ENCODE measurements around the gene FAM228B.
"Not testable (repeated sequence)": the region's sequence is repeated elsewhere in the genome, so short reads cannot be mapped to it uniquely, and the experiment has no call there.

The FAM228B gene

DNA sequence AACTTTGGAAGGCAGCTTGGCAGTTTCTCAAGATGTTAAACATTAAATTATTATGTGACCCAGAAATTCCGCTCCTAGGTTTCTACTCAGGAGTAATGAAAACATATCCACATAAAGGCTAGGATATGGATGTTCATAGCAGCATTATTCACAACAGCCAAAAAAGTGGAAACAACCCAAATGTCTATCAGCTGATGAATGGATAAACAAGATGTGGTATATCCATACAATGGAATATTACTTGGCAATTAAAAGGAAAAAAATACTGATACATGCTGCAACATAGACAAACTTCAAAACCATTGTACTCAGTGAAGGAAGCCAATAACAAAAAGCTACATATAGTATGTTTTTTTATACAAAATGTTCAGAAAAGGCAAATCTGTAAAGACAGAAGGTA is 39.2 kb downstream of the FAM228B start:
- DNase-seq = no peak

DNA sequence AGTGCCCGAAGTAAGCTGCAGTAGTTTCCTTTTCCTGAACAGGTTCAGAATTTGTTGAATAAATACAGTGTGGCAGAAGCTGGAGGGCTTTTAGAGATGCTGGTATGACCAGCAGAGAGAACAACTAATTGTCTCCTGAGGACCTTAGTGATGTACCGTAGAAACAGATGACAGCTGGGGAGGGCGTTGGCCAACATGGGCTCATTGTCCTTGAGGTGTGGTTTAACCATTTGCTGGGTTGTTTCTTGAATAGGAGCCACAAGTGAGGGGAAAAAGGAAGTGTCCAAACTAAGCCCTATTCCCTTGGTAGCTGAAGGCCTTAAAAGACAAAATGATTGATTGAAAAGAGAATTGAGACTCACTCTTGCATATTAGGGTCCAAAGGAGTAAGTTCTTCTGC is 39.9 kb downstream of the FAM228B start:
- DNase-seq = no peak

GRCh38 chr2:24163601-24164000 is 40.3 kb downstream of the FAM228B start:
- no peak for DNase-seq

DNA sequence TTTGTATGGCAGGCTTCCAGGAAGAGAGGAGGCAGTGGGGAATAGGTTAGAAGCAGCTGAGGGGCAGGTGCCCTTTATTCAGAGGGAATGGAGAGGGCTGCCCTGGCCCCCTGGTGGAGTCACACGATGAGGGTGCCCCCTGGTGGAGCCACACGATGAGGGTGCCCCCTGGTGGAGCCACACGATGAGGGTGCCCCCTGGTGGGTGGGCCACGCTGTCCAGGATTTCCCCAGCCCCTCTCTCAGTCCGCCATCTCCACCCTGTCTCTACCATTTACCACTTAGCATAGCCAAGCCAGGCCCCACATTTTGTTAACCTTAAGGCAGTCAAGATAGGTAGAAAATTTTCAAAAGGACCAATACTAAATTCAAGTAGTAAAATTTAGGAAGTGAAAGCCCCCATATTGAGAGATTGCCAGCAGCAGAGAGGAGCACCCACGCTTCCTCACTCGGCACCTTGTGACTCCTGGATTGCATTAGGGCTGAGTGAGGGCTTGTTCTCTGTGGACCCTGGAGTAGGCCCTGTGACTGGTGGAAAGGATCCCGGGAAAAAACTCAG is 41.2 kb downstream of the FAM228B start:
- no peak for DNase-seq

DNA sequence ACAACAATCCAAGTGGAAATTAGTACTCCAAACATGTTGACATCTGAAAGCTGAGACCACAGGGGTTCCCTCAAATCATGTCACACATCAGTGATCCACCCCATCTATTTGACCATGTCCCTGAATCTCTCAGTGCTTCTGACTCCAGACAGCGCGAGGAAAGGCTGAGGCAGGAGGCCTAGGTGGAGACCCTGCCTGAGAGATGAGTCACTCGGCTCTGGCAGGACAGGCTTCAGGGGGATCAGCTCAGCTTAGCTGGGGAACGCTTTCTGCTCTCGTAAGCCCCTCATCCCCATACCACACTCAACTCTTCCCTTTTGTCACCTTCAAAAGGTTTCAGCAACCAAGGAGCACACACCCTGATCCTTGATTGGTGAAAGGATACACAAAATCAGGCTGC is 45.8 kb downstream of the FAM228B start:
- no peak for DNase-seq

- no peak for DNase-seq
Observed at GRCh38 chr2:24174851-24175277, 51.6 kb downstream of the FAM228B start, which contains the start of gene FAM228A. Gene FAM228A (plus strand): TSS chr2:24175053. CDS start chr2:24175481, 428 bp downstream.

DNA sequence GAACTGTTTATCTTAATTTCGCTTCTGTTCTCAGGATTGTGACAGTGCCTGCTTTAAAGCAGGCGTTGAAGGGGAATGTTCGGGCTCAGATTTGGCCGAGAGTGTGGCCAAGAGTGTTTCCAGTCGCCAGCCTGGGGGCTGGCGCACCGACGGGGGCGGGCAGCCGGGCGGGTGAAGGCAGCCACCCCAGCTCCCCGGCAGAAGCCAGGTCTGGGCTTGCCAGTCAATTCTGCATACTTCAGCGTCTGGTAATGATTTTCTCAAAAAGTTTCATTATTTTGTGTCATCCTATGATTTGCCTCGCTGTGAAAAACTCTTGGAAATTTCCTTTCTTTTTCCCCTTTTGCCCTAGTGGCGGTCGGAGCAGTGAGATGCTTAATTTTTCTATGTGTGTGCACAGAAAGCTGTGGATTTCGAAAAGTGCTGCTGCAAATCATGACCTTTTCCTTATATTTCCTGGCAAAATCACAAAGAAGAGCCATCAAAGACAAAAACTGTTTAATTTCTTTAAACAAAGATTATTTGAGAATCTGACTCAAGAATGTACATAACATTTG is 52.4 kb downstream of the FAM228B start:
- DNase-seq = no peak

DNA sequence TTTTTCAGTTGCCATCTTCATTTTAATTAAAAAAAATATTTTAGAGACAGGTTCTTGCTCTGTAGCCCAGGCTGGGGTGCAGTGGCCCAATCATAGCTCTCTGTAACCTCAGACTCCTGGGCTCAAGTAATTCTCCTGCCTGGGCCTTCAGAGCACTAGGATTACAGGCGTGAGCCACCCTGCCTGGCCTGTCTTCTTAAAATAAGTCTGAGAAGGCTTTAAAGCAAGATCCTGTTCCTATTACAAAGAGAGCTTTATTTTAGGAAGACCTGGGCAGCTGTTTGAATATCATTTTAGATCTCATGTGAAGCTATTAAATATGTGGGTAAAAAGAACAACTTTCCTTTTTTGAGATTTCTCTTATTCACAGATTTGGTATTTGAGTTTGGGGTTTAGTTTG is 53.1 kb downstream of the FAM228B start:
- no peak for DNase-seq

DNA sequence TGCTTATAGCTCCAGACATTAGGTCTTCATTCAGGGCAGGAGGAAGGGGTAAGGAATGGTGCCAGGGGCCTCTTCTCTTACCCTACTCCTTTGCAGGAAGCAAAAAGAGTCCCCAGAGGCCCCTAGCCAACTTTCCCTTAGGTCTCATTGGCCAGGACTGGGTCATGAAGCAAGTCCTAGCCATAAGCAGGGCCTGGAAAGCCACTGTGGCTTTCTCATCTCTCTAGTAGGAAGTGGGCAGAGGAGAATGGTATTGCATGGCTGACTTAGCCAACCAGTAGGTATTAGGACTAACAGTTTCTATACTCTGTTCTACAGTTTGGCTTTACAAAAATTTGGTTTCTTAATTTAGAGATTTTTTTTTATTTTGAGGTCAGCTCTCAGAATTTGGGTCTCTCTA is 56.4 kb downstream of the FAM228B start:
- no peak for DNase-seq

DNA sequence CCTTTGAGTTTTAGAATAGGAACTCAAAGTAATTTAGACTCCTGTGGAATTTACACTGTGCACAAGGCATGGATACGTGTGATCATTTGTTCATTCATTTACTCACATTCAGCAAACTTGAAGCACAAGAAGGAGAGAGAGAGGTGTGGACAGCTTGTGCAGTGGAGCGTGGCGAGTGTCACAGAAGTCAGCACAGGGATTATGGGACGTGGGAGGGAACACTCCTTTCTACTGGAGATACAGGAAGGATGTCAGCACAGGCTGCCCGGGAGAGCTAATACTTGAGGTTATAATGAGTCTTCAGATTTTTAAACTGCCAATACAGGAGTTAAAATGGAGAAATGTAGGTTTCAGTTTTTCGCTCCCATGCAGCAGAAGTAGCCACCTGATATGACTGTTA is 58.6 kb downstream of the FAM228B start:
- DNase-seq = no peak

DNA sequence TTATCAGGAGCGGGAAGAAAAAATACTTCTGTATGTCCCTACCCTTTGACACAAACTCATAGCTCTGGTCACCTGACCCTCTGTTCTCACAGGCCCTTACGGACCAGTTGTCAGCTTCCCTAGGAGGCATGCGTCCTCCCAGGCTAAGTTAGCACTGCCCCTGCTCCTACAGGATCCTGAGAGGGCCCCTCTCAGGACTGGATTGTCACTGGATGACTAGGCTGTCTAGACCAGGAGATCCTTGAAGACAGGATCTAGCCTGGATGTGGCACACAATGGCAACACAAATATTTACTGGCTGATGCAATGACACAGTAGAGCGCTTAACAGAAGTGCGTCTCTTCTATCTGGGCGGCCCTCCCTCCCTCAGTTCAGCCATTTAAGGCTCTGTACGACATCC is 59.2 kb downstream of the FAM228B start:
- DNase-seq = no peak

GRCh38 chr2:24183366-24184069 is 60.2 kb downstream of the FAM228B start:
- no peak for DNase-seq

- DNase-seq = no peak
Observed at GRCh38 chr2:24189551-24189950, 66.3 kb downstream of the FAM228B start.

- DNase-seq = no peak
Observed at GRCh38 chr2:24190503-24190902, 67.2 kb downstream of the FAM228B start.

GRCh38 chr2:24191156-24191555 is 67.9 kb downstream of the FAM228B start:
- DNase-seq = no peak

DNA sequence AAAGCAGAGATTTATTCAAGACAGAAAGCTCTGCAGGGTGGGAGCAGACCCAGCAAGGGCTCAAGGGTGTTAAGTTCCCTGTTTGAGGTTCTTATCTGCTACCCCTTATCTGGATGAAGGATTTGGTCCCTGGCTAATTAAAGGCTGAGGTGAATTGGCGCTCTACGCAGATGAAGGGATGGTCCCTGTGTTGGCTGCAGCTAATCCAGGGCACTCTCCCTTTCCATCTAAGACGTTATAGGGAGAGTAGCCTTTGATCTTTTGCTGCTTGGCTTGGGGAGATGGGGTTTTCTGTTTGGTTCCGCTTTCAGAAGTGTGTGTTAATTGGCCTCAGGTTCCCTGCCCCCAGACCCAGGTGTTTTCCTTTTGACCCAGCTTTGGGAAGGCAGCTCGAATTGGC is 68.6 kb downstream of the FAM228B start:
- DNase-seq = no peak

GRCh38 chr2:24197213-24197612 is 73.9 kb downstream of the FAM228B start:
- DNase-seq = not testable (repeated sequence)

- DNase-seq = no peak
Observed at GRCh38 chr2:24199968-24200590, 76.8 kb downstream of the FAM228B start.

DNA sequence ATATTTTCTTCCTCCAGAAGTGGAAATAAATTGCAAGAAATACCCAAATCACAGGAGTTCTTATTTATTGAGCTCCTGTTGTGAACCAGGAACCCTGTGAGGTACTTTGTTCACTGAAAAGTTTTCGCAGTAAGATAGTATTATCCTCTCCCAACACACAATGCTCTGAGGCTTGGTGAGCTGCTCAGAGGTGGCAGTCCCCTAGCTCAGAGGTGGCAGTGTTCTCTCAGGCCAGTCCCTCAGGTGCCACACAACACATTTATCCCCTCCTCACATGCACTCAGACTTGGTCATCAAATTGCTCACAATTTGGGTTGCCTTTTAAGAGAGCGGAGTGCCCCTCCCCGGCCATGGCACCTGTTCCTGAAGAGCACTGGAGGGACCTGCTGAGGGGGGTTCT is 77.5 kb downstream of the FAM228B start:
- no peak for DNase-seq

DNA sequence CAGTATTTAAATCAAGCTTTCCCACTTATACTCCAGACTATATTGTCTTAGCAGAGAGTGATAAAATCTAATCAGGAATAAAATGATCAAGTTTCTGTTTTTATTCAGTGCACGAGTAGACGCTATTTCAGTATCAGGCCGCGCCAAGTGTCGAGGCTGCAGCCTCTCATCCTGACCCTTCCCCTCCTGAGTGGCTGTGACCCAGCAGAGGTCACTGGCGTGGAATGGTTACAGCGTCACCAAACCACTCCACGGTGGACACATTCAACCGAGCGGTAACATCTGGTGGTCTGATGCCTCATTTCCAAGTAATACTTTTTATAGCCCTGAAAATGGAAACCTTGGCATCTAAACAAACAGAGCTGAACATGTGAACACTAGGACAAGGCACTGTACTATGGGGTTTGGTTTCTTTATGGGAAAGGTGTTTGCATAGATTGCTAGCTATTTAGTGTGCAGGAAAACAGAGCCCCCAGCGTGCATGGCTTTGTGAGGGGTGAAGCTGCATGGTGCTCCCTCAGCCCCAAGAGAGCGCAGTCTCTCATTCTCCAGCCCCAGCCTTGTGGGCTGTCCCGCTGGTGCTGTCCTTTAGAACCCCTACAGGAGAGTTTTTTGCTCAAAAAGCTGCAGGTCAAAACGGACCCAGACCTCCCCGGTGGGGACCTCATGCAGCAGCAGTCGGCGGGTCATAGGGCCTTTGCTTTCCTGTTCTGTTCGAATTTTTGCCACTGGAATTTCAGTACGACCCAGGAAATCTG is 79.9 kb downstream of the FAM228B start:
- DNase-seq = no peak

DNA sequence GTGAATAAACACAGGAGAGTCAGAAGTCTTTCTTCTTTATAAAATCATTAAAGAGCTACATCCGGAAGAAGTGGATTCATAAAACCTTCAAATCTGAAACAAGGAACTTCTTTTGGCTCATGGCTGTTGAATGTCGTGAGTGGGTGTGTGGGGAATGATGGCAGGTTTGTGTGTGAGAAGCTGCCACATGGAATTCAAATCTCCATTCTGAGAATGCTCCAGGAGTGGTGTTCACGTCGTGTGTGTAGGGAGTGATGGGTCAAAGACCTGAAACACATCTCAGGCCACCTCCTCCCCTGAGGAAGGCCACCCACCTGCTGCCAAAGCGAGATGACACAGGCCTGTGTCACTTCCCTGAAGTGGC is 80.5 kb downstream of the FAM228B start:
- DNase-seq = no peak

- no peak for DNase-seq
Observed at GRCh38 chr2:24204505-24204904, 81.2 kb downstream of the FAM228B start.

- no peak for DNase-seq
Observed at GRCh38 chr2:24205131-24205530, 81.9 kb downstream of the FAM228B start.

All from NCI-H1105 (cell line).